GM23338 (cell line): Measurements from ENCODE around the gene LAMB1. TPM values are rescaled to one million over a fixed set of nuclear protein-coding genes. Genes with fewer than 3 reads are reported as not detected.

ENCODE experiments used
- ATAC-seq: fragments of 200-7000 bp; cut with Tn5 transposase; 3 replicates; pipeline ENCODE4 v1.9.1; 2020
- DNase-seq: peaks from one replicate; pipeline ENCODE4 v3.0.0-alpha.2; 2015; ENCODE audit warnings: low spot score
- H2AFZ ChIP-seq: fragments of 200-600 bp; sonication (generic); 2 replicates; pipeline ENCODE4 v1.8.0; 2016; ENCODE audit warnings: antibody characterized with exemption, mild to moderate bottlenecking, moderate library complexity
- H3F3A ChIP-seq: fragments of 200-600 bp; sonication (generic); replicated peaks from 2 replicates; pipeline ENCODE4 v1.8.0; 2017; ENCODE audit warnings: antibody characterized with exemption, mixed run types, low read depth
- H3K27ac ChIP-seq: fragments of 200-600 bp; sonication (generic); 2 replicates; pipeline ENCODE4 v1.6.1; 2016; ENCODE audit warnings: low read depth
- H3K27me3 ChIP-seq: fragments of 200-600 bp; sonication (generic); 2 replicates; pipeline ENCODE4 v1.8.0; 2016; ENCODE audit warnings: mild to moderate bottlenecking, mixed run types, moderate library complexity; ENCODE audit not compliant: insufficient read depth
- H3K36me3 ChIP-seq: fragments of 200-600 bp; sonication (generic); 2 replicates; pipeline ENCODE4 v1.8.0; 2016; ENCODE audit warnings: mild to moderate bottlenecking; ENCODE audit not compliant: insufficient read depth
- H3K4me1 ChIP-seq: fragments of 200-600 bp; sonication (generic); 2 replicates; pipeline ENCODE4 v1.8.0; 2016; ENCODE audit warnings: mild to moderate bottlenecking, moderate library complexity; ENCODE audit not compliant: insufficient read depth
- H3K4me2 ChIP-seq: fragments of 200-600 bp; sonication (generic); 2 replicates; pipeline ENCODE4 v1.7.1; 2017; ENCODE audit warnings: mixed run types
- H3K4me3 ChIP-seq: fragments of 200-600 bp; sonication (generic); 2 replicates; pipeline ENCODE4 v1.6.1; 2016; ENCODE audit warnings: mixed run types
- H3K79me2 ChIP-seq: fragments of 200-600 bp; sonication (generic); replicated peaks from 2 replicates; pipeline ENCODE4 v1.8.0; 2017; ENCODE audit warnings: mild to moderate bottlenecking; ENCODE audit not compliant: insufficient read depth
- H3K9me2 ChIP-seq: fragments of 200-600 bp; sonication (generic); 2 replicates; pipeline ENCODE4 v1.8.0; 2017; ENCODE audit not compliant: insufficient read depth
- H4K20me1 ChIP-seq: fragments of 200-600 bp; sonication (generic); replicated peaks from 2 replicates; pipeline ENCODE4 v1.8.0; 2017; ENCODE audit warnings: mild to moderate bottlenecking; ENCODE audit not compliant: insufficient read depth
- H3K27ac Mint-ChIP-seq: 2 replicates; pipeline ENCODE4 v1.8.0; 2020; ENCODE audit warnings: inconsistent platforms, mild to moderate bottlenecking, moderate library complexity, mixed read lengths
- H3K27me3 Mint-ChIP-seq: 3 replicates; pipeline ENCODE4 v1.8.0; 2022; ENCODE audit warnings: low read depth, mild to moderate bottlenecking, moderate library complexity, mixed read lengths, inconsistent platforms; ENCODE audit not compliant: insufficient read depth, poor library complexity
- H3K36me3 Mint-ChIP-seq: 3 replicates; pipeline ENCODE4 v1.8.0; 2021; ENCODE audit warnings: low read depth, mild to moderate bottlenecking, inconsistent platforms, moderate library complexity, mixed read lengths
- H3K4me1 Mint-ChIP-seq: 3 replicates; pipeline ENCODE4 v1.8.0; 2020; ENCODE audit warnings: mild to moderate bottlenecking, inconsistent platforms, mixed read lengths
- H3K4me3 Mint-ChIP-seq: 3 replicates; pipeline ENCODE4 v1.8.0; 2021; ENCODE audit warnings: moderate library complexity, mild to moderate bottlenecking, inconsistent platforms, mixed read lengths
- H3K9me3 Mint-ChIP-seq: 3 replicates; pipeline ENCODE4 v1.8.0; 2020; ENCODE audit warnings: moderate library complexity, mild to moderate bottlenecking, inconsistent platforms, mixed read lengths
- CREB1 ChIP-seq: fragments of 250-450 bp; sonication (Bioruptor Pico); IDR thresholded peaks from 2 replicates; pipeline ENCODE4 v1.5.0; 2020; ENCODE audit warnings: low read depth, mild to moderate bottlenecking, moderate library complexity
- ETS1 ChIP-seq: IDR thresholded peaks from 2 replicates; pipeline ENCODE4 v1.6.1; 2016; ENCODE audit warnings: antibody characterized with exemption
- EZH2 ChIP-seq: fragments of 200-600 bp; sonication (generic); IDR thresholded peaks from one replicate; pipeline ENCODE4 v1.8.0; 2017; ENCODE audit warnings: antibody characterized with exemption, mild to moderate bottlenecking, low read depth; ENCODE audit not compliant: unreplicated experiment
- EZH2phosphoT487 ChIP-seq: fragments of 200-600 bp; sonication (generic); IDR thresholded peaks from one replicate; pipeline ENCODE4 v1.8.1; 2018; ENCODE audit warnings: antibody characterized with exemption; ENCODE audit not compliant: unreplicated experiment
- JUNB ChIP-seq: IDR thresholded peaks from one replicate; pipeline ENCODE4 v1.6.1; 2016; ENCODE audit warnings: antibody characterized with exemption; ENCODE audit not compliant: unreplicated experiment
- NANOG ChIP-seq: IDR thresholded peaks from 2 replicates; pipeline ENCODE4 v1.6.1; 2016; ENCODE audit warnings: antibody characterized with exemption, borderline replicate concordance
- POLR2AphosphoS5 ChIP-seq: IDR thresholded peaks from 2 replicates; pipeline ENCODE4 v1.6.1; 2016; ENCODE audit warnings: antibody characterized with exemption, low read depth
- STAT1 ChIP-seq: IDR thresholded peaks from one replicate; pipeline ENCODE4 v1.6.1; 2016; ENCODE audit warnings: antibody characterized with exemption; ENCODE audit not compliant: unreplicated experiment
- ZNF114 ChIP-seq: fragments of 250-450 bp; sonication (Bioruptor Pico); IDR thresholded peaks from 2 replicates; pipeline ENCODE4 v1.5.0; 2020; ENCODE audit warnings: mild to moderate bottlenecking, moderate library complexity
- ZNF331 ChIP-seq: fragments of 250-450 bp; sonication (Bioruptor Pico); IDR thresholded peaks from 2 replicates; pipeline ENCODE4 v1.5.0; 2020; ENCODE audit warnings: low read depth, mild to moderate bottlenecking, moderate library complexity
- polyA plus RNA-seq: library from polyadenylated mRNA; unstranded; fragments of >200 nt; fragmentation: Nextera tagmentation; extraction: Ambion mirVana; gene quantifications from 2 replicates; pipeline ENCODE4 v1.2.1, GENCODE V29; 2016
- total RNA-seq: library from RNA; depleted of rRNA; stranded (reverse); fragments of >200 nt; shearing (Covaris generic); gene quantifications from 2 replicates; pipeline ENCODE4 v1.2.3, GENCODE V29; 2014
- TF ChIP-seq, protein P1 (sequence below): IDR thresholded peaks from one replicate; pipeline ENCODE4 v1.6.1; 2018; ENCODE audit warnings: antibody characterized with exemption; ENCODE audit not compliant: unreplicated experiment

LAMB1 gene
- total and polyA plus RNA-seq, 2 experiments from 2014 or later: 53.5 to 57.8 TPM

DNA sequence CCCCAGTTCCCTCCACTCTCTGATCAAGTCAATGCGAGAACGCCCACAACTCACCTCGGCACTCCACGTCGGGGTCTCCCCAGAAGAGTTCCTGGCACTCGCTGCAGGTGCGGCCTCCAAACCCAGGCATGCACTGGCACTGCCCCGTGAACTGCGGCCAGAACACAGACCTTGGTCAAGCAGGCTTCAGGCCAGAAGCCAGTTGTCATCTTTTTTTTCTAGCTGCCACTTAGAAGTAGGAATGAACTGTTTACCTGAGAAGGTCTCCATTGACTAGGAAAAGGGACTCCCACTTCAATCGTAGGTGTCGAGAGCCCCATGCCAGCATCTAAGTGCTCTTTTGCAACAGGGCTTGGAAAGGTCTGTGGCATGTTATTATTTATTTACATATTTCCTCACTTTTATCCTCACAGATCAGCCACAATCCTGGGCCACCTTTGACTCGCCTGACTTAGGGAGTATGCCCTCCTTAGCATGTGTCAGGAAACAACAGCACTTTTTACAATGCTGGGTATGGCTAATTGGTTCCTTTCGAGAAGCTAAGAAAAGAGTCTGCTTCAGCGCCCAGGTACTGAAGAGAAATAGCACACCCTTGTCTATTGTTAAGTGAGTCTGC lies 51.7 kb downstream of the LAMB1 start (continued):
- no peak for TF ChIP-seq ETS1
- no peak for TF ChIP-seq POLR2AphosphoS5
- TF ChIP-seq EZH2phosphoT487: no peak
- no peak for TF ChIP-seq STAT1
- TF ChIP-seq ZNF114 (CRISPR knock-in tag): no peak

GRCh38 chr7:107949443-107949935 lies 53.5 kb downstream of the LAMB1 start:
- no peak for ATAC-seq
- Mint-ChIP-seq H3K4me1 (peaks cover 32% of the 10 kb centered on the region), H3K36me3 (peaks cover 24% of the 10 kb centered on the region), H3K27ac (no peak overlapping the region), H3K9me3 (no peaks in the 10 kb centered on the region), H3K27me3 (peaks cover 14% of the 10 kb centered on the region), H3K4me3 (no peak overlapping the region)
- TF ChIP-seq EZH2 (no peak), NANOG (no peak), EZH2phosphoT487 (no peak), STAT1 (no peak), ZNF331 (CRISPR knock-in tag) (no peak), ETS1 (no peak), JUNB (no peak)
- Histone ChIP-seq H3K79me2 (no peaks in the 10 kb centered on the region), H3K36me3 (0 out of 2 replicates have a peak, but pooled peaks cover 4% of the 10 kb centered on the region), H3K9me2 (no peaks in the 10 kb centered on the region), H3K4me3 (no peak overlapping the region), H3K27ac (no peak overlapping the region), H3K4me2 (no peak overlapping the region), H3K27me3 (no peaks in the 10 kb centered on the region), H3K4me1 (peaks cover 24% of the 10 kb centered on the region), H2AFZ (no peak overlapping the region), H4K20me1 (no peaks in the 10 kb centered on the region), H3F3A (no peaks in the 10 kb centered on the region)
- DNase-seq: no peak

DNA sequence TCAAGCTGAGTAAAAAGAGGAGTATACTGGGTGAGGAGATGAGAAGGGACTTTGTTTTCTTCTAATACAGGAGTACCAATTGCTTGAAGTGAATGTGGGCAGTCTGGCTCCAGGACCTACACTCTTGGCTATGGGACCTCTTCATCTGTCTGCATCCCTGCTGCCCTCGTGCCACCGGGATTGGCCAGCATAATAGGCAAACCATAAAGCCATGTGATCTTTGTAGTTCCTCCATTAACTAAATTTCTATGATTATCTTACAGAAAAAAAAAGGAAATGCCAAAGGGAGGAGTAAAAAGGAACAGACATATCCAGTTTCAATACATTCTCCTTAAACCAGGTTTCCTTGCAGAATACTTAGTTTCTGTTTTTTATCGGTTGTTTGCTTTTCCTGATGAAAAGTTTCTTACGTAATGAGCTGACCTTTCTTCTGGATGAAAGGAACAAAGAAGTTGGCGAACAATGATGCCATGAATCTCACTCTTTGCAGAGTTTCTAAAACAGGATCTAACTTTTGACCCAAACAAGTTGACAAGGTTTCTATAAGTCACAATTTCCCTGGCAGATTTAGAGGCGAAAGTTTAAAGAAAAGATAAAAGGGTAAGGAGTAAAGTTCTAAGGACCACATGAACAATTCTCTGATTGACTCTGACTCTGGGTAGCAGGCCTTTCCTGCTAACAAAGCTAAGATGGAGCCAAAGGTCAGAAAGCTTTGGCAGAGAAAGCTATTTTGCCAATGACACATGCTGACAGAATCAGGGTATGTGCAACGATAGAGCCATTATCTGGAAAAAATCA lies 54.1 kb downstream of the LAMB1 start:
- Histone ChIP-seq H3K36me3 (0 out of 2 replicates have a peak, but pooled peaks cover 5% of the 10 kb centered on the region), H3K27ac (no peak overlapping the region), H3K4me1 (peaks cover 24% of the 10 kb centered on the region), H3K27me3 (no peaks in the 10 kb centered on the region), H3K9me2 (no peaks in the 10 kb centered on the region), H3K4me3 (no peak overlapping the region), H3K4me2 (no peak overlapping the region), H3K79me2 (no peaks in the 10 kb centered on the region), H2AFZ (no peak overlapping the region), H3F3A (no peaks in the 10 kb centered on the region), H4K20me1 (no peaks in the 10 kb centered on the region)
- no peak for TF ChIP-seq NANOG
- TF ChIP-seq ETS1: no peak
- no peak for TF ChIP-seq CREB1 (CRISPR knock-in tag)
- TF ChIP-seq, protein P1, sequence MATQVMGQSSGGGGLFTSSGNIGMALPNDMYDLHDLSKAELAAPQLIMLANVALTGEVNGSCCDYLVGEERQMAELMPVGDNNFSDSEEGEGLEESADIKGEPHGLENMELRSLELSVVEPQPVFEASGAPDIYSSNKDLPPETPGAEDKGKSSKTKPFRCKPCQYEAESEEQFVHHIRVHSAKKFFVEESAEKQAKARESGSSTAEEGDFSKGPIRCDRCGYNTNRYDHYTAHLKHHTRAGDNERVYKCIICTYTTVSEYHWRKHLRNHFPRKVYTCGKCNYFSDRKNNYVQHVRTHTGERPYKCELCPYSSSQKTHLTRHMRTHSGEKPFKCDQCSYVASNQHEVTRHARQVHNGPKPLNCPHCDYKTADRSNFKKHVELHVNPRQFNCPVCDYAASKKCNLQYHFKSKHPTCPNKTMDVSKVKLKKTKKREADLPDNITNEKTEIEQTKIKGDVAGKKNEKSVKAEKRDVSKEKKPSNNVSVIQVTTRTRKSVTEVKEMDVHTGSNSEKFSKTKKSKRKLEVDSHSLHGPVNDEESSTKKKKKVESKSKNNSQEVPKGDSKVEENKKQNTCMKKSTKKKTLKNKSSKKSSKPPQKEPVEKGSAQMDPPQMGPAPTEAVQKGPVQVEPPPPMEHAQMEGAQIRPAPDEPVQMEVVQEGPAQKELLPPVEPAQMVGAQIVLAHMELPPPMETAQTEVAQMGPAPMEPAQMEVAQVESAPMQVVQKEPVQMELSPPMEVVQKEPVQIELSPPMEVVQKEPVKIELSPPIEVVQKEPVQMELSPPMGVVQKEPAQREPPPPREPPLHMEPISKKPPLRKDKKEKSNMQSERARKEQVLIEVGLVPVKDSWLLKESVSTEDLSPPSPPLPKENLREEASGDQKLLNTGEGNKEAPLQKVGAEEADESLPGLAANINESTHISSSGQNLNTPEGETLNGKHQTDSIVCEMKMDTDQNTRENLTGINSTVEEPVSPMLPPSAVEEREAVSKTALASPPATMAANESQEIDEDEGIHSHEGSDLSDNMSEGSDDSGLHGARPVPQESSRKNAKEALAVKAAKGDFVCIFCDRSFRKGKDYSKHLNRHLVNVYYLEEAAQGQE: no peak
- no peak for TF ChIP-seq POLR2AphosphoS5
- H3K36me3 Mint-ChIP-seq: peaks cover 22% of the 10 kb centered on the region
- H3K27me3 Mint-ChIP-seq: peaks cover 14% of the 10 kb centered on the region
- H3K9me3 Mint-ChIP-seq: no peaks in the 10 kb centered on the region
- DNase-seq (no peak), ATAC-seq (no peak)
- no peak overlapping the region for H3K27ac Mint-ChIP-seq
- no peak overlapping the region for H3K4me3 Mint-ChIP-seq
- peaks cover 31% of the 10 kb centered on the region for H3K4me1 Mint-ChIP-seq
